Panc1 (cell line): ENCODE data around the gene FN1.

ENCODE experiments used
- CTCF ChIP-seq: fragments of 450-650 bp; IDR thresholded peaks from 2 replicates; pipeline ENCODE4 v1.5.1; 2017; ENCODE audit warnings: mild to moderate bottlenecking
- POLR2AphosphoS5 ChIP-seq: IDR thresholded peaks from 2 replicates; pipeline ENCODE4 v1.6.1; 2012; ENCODE audit warnings: mild to moderate bottlenecking, low read depth, low read length, moderate library complexity
- SIN3A ChIP-seq: IDR thresholded peaks from 2 replicates; pipeline ENCODE4 v1.6.1; 2012; ENCODE audit warnings: low read depth, mild to moderate bottlenecking, low read length, moderate library complexity, borderline replicate concordance; ENCODE audit not compliant: insufficient read depth

DNA sequence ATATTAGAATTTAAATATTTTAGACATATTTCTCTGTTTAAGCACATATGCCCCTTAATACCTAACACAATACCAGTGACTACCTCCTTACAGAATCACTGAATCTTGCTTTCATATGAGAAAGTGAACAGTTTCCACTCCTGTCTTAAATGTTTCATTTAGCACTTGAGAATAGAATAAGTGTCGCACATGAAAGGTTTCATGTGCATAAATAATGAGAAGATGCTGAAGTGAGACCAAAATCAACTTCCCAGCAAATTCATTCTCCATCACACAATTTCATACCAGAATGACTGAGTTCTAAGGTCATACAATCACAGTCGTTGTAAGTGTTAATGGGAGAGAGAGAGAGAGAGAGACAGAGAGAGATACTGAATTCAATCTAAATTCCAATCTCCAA is 72.8 kb downstream of the FN1 start:
- no peak for TF ChIP-seq POLR2AphosphoS5
- TF ChIP-seq CTCF = no peak
- TF ChIP-seq SIN3A = no peak
